Left colon (tissue), 2 donors: ENCODE results near the gene RGL3. TPM values are rescaled to one million over a fixed set of nuclear protein-coding genes. Genes with fewer than 3 reads are reported as not detected.
A peak's percentile ranks its signal among the peaks of the same experiment; 100 is the strongest.
"Not testable (repeated sequence)": the region's sequence is repeated elsewhere in the genome, so short reads cannot be mapped to it uniquely, and the experiment has no call there.

ENCODE experiments used
- ATAC-seq: fragments of 200-7000 bp; cut with Tn5 transposase; one replicate; pipeline ENCODE4 v1.9.1; 2020; ENCODE audit warnings: mild to moderate bottlenecking, moderate library complexity
- DNase-seq, 2 donors: peaks; one replicate each; pipeline ENCODE4 v3.0.0-alpha.2; 2020
- intact Hi-C, 2 donors: fragments of 100-400 bp; cut with DNase I in 1 of 2; cut with micrococcal nuclease in 1 of 2; formaldehyde crosslinking; loops; one replicate each; pipeline versions ENCODE4 v1.11.2 to v1.14.0; 2022; cut with DNase I, micrococcal nuclease
- total RNA-seq, 2 donors: library from RNA; stranded (reverse); fragmentation: NEBNext Ultra II Directional; extraction: Animal tissue kit (Norgen Biotek cat#: 25700); gene quantifications; one replicate each; pipeline ENCODE4 v1.2.1, GENCODE V29; 2021
- donor health status: DM: no; HTN: no; CAD: no.
- donor health status: DM: yes; HTN: yes; CAD: no.

Gene RGL3
- total RNA-seq, 2 donors from 2014 or later, result 21.1 to 23.9 TPM

DNA sequence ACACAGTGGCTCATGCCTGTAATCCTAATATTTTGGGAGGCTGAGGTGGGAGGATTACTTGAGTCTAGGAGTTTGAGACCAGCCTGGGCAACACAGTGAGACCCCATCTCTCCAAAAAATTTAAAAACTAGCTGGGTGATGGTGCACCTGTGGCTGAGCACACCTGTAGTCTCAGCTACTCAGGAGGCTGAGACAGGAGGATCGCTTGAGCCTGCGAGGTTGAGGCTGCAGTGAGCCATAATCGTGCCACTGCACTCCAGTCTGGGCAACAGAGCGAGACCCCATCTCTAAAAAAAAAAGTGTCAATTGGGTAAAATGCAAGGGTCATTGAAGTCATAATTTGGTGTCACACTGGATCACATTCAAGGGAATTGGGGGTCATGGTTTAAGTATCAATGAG lies 65.0 kb downstream of the RGL3 start:
- DNase-seq, intact Hi-C loops, ATAC-seq: not testable (repeated sequence)

GRCh38 chr19:11349171-11349570 lies 69.9 kb downstream of the RGL3 start:
- intact Hi-C loops, result no loop called here
- ATAC-seq, result no peak

DNA sequence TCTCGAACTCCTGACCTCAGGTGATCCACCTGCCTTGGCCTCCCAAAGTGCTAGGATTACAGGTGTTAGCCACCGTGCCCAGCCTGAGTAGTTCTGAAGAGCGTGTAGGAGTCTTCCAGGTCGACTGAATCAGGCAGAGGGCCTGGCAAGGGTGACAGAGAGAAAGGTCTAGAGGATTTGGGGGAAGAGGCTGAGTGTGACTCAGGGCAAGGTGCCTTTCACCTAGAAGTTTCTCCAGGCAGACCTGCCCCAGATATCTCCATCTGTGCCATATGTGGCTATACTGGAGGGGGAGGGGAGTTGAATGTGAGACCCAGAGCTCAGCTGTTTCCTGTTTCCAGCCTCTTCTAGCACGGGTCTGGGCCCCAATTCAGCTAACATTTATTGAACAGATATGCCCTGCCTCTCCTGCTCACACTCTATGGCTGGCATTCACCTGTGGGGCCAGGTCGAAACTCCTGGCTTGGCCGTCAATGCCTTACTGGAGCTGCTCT lies 71.5 kb downstream of the RGL3 start:
- intact Hi-C loops, result no loop called here
- ATAC-seq (no peak), DNase-seq (no peak)

More at GRCh38 chr19:11349171-11349570, 69.9 kb downstream of the RGL3 start:
- DNase-seq, result no peak

- peak; percentile 99 for DNase-seq
- peak; percentile 90 for ATAC-seq
- intact Hi-C loops, result no loop called here
Observed at GRCh38 chr19:11346104-11346940, 72.8 kb downstream of the RGL3 start, which contains the start of the genes CCDC159 and TMEM205. Gene CCDC159 (plus strand): TSS chr19:11346519. CDS start chr19:11346607, 88 bp downstream. Gene TMEM205 (minus strand): TSS chr19:11346268. CDS start chr19:11345619, 649 bp downstream.

GRCh38 chr19:11345122-11345803 lies 73.9 kb downstream of the RGL3 start:
- no peak for ATAC-seq
- intact Hi-C loops, result no loop called here
- no peak for DNase-seq

Other genes with a start within 250 kb of the RGL3 start
- 10 to 100 TPM; 28.5 to 85.3 TPM for gene KANK2, start 221.8 kb downstream of the RGL3 start, total RNA-seq
- gene ANGPTL8, start 179.7 kb downstream of the RGL3 start, total RNA-seq, result not detected
- 10 to 100 TPM; 64.7 to 77.6 TPM for gene DOCK6, start 156.8 kb downstream of the RGL3 start, total RNA-seq
- gene TSPAN16, start 123.2 kb downstream of the RGL3 start, total RNA-seq, result not detected
- gene RAB3D, start 79.7 kb downstream of the RGL3 start, total RNA-seq, result 10 to 100 TPM; 34.7 to 37.6 TPM
- gene TMEM205, start 73.0 kb downstream of the RGL3 start, total RNA-seq, result 10 to 100 TPM; 43.5 to 51.9 TPM
- 10 to 100 TPM; 28.6 to 30.2 TPM for gene CCDC159, start 72.8 kb downstream of the RGL3 start, total RNA-seq
- gene PLPPR2, start 63.9 kb downstream of the RGL3 start, total RNA-seq, result 1 to 10 TPM; 5.4 to 7.3 TPM
- gene SWSAP1, start 44.6 kb downstream of the RGL3 start, total RNA-seq, result 1 to 10 TPM; 3.3 to 3.4 TPM
- gene EPOR, start 35.0 kb downstream of the RGL3 start, total RNA-seq, result 1 to 10 TPM; 4.2 to 4.8 TPM
- under 1 TPM in 1 of 2 donors, not detected in 1; 0.42 TPM for gene ODAD3, start 15.8 kb upstream of the RGL3 start, total RNA-seq
- 100 to 1,000 TPM; 301 to 320 TPM for gene PRKCSH, start 16.3 kb upstream of the RGL3 start, total RNA-seq
- gene ELAVL3, start 61.7 kb upstream of the RGL3 start, total RNA-seq, result under 1 TPM; 0.15 to 0.61 TPM
- gene ZNF653, start 86.5 kb upstream of the RGL3 start, total RNA-seq, result 10 to 100 TPM in 1 of 2 donors, 1 to 10 TPM in 1; 7.5 to 10.4 TPM
- 10 to 100 TPM; 52.8 to 64.5 TPM for gene ECSIT, start 109.8 kb upstream of the RGL3 start, total RNA-seq
- gene CNN1, start 119.5 kb upstream of the RGL3 start, total RNA-seq, result 100 to 1,000 TPM in 1 of 2 donors, 1 to 10 TPM in 1; 6.9 to 254 TPM
- gene ELOF1, start 139.9 kb upstream of the RGL3 start, total RNA-seq, result 10 to 100 TPM; 34.6 to 39.0 TPM
- 10 to 100 TPM; 22.6 to 26.8 TPM for gene ACP5, start 158.3 kb upstream of the RGL3 start, total RNA-seq
- 1 to 10 TPM; 8.5 to 9.2 TPM for gene ZNF627, start 178.2 kb upstream of the RGL3 start, total RNA-seq